Esophagus muscularis mucosa (tissue), 4 donors: Measurements from ENCODE around the gene KCNN4.
"Not testable (repeated sequence)": the region's sequence is repeated elsewhere in the genome, so short reads cannot be mapped to it uniquely, and the experiment has no call there.

ENCODE experiments used
- CTCF ChIP-seq, 3 experiments: fragments of 200-600 bp in 2 of 3; fragments of 450-650 bp in 1 of 3; sonication (generic) in 2 of 3; IDR thresholded peaks; one replicate each; pipeline ENCODE4 v1.5.1; 2017 to 2019; ENCODE audit warnings: antibody characterized with exemption in 3 of 3, mild to moderate bottlenecking in 2 of 3, moderate library complexity in 1 of 3
- EP300 ChIP-seq: sonication (generic); formaldehyde crosslinking; IDR thresholded peaks from one replicate; pipeline ENCODE4 v1.6.1; 2017; ENCODE audit warnings: antibody characterized with exemption
- POLR2A ChIP-seq: fragments of 450-650 bp; IDR thresholded peaks from one replicate; pipeline ENCODE4 v1.6.1; 2017; ENCODE audit warnings: antibody characterized with exemption, moderate library complexity, mild to moderate bottlenecking, low read depth
- POLR2AphosphoS5 ChIP-seq, 2 donors: sonication (generic); formaldehyde crosslinking; IDR thresholded peaks; one replicate each; pipeline ENCODE4 v1.6.1; 2017; ENCODE audit warnings: antibody characterized with exemption in 2 of 2

GRCh38 chr19:43817454-43817853 lies 36.7 kb upstream of the KCNN4 start:
- TF ChIP-seq POLR2AphosphoS5 (IDR thresholded peaks at IDR 0.05); CTCF (IDR thresholded peaks at IDR 0.05); POLR2A; EP300: not testable (repeated sequence)
